RKO (cell line): ENCODE data around the gene CRYBA2.

Experiments used
- DNase-seq: peaks from one replicate; pipeline ENCODE4 v3.0.0-alpha.2; 2016; ENCODE audit warnings: low spot score

The CRYBA2 gene

DNA sequence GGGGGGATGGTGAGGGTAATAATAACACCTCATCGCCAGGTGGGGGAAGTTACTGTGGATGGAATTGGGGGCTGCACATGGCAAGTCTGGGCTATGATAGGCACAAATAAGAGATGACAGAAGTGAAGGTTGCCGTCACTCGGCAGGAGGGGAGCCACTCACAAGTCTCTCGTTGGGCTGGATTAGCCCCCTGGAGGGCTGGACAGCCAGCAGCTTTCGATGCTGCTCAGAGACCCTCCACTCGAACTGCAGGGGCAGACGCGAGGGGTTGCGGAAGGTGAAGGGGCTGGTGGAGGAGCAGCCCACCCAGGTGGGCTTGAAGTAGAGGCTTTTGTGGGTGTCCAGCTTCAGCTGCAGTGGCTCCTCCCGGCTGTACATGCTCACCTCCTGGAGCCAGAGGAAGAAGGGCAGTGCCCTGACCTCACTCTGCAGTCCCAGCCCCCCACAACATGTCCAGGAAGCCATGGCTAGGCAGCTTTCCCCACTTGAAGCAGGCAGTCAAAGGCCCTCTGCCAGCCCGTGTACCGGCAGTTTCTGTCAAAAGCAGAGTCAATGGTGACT lies 29.9 kb upstream of the CRYBA2 start:
- no peak for DNase-seq

DNA sequence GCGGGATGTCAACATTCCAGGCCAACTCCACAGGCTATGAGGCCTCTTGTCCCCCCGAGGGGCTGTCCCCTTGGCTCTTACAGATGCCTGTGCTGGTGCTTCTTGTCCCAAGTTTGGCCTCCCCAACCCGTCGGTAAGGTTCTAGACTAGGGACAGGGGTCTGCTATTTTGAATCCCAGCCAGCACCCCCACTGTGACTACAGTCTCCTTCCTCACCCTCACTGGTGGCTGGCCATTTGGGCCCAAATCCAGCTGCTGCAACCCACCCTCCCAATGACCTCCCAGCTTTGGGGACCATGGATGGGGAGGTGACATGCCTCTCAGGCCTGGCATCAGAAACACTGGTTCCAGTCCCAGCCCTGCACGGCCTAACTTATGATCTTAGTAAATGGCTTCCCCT lies 29.4 kb upstream of the CRYBA2 start:
- DNase-seq = no peak

DNA sequence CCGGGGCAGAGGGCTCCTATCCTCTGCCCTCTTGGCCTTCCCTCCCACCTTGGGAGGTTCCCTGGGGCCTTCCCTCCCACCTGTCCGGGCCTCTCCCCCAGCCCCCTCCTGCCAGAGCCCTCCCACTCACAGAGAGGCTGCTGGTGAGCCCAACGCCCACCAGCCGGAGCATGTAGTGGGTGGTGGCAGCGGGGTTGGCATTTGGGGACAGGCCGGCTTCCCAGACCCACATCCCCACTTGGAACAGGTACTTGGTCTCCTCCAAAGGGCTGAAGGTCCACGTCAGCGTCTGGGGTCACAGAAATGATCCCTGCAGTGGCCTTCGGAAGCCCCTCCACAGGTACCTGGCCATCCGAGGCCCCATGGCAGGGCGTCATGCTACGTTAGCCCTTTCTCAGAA lies 28.8 kb upstream of the CRYBA2 start:
- no peak for DNase-seq

DNA sequence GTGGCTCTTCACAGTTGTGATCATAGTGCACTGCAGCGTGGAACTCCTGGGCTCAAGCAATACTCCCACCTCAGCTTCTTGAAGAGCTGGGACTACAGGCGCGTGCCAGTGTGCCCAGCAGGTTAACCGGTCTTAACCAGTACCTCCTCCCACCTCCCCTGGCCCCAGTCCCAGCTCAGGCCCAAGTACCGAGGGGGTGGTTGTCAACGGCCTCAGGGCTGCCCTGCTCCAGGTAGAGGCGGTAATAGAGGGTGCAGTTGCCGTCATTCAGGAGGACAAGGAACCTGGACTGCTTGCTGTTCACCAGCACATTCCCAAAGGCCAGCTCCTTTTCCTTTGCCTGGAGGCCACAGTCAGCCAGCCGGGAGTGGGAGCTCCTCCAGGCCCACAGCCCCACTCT lies 28.4 kb upstream of the CRYBA2 start:
- no peak for DNase-seq

DNA sequence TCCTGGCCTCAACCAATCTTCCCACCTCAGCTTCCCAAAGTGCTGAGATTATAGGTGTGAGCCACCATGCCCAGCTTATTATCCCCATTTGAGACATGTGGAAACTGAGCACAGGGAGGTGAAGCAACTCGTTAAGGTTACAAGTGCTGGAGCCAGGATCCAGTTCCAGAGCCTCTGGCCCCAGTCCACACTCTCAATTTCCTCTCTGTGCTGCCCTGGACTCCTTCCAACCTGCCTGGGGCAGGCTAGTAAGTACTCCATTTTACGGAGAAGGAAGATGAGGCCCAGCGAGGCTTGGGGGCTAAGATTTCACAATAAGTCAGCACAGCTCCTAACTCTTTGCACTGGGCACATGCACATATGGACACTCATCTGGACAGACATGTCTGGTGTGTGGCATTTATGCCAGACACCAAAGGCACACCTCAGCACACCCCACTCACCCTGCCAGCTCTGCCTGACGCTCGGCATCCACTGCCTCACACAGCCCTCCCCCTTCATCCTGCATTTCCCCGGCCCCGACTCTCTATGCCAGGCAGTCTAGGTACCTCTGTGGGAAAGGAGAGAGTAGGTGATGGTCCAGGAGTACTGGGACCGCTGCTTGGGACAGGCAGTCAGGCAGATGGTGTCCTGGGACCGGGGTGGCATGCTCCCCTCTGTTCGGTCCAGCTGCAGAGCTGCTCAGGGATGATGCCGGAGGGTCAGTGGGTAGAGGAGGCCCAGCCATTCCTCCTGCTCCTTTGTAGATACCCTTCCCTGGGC lies 27.6 kb upstream of the CRYBA2 start:
- no peak for DNase-seq

DNA sequence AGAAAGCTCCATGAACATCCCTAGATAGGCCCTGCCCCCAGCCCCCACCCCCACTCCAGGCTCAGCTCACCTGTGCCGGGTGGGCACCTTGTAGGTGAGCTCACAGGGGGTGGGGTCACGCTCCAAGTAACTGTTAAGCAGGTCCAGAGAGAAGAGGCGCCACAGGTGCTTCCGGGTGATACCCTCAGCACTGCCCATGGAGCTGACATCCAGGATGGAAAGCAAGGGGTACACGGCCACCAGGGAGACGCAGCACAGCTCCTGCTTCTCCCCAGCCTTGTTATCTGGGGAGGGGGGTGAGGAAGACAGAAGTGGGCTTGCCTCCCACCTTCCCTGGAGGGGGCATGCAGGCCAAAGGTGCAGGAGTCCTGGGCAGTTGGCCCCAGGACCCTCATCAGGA lies 26.2 kb upstream of the CRYBA2 start:
- no peak for DNase-seq

DNA sequence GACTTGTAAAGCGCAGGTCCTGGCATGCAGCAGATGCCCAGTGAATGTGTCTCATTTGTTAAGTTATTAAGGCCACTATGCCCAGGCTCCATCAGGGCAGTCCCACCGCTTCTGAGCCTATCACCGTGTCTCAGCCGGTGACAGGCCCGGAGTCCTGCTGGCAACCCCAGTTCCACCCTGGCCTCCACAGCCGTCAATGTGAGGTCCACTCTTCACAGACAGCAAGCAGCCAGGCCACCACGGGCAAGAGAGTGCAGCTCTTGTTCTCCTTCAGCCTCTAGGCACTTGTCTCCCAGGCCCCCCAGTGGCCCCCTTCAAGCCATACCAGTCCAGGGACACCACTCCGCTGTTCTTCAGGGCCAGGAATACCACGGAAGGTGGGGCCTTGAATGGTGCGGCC lies 25.5 kb upstream of the CRYBA2 start:
- no peak for DNase-seq

DNA sequence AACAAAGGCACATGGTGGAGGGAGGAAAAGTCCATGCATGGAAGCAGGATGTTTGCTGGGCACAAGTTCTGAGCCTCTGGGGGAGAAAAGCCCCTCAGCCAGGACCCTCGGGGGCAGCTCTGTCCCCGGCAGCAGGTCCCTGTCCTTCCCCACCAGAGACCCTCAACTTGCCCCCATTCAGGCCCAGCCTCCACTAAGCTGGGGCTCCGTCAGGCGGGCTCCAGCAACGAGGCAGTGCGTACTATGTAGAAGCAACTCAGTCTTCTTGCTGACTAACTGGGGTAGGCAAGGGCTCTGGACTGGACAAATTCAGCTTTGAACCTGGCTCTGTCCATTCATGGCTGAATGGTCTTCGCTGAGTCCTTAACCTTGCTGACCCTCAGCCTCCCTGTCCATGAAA lies 25.1 kb upstream of the CRYBA2 start:
- DNase-seq = no peak

DNA sequence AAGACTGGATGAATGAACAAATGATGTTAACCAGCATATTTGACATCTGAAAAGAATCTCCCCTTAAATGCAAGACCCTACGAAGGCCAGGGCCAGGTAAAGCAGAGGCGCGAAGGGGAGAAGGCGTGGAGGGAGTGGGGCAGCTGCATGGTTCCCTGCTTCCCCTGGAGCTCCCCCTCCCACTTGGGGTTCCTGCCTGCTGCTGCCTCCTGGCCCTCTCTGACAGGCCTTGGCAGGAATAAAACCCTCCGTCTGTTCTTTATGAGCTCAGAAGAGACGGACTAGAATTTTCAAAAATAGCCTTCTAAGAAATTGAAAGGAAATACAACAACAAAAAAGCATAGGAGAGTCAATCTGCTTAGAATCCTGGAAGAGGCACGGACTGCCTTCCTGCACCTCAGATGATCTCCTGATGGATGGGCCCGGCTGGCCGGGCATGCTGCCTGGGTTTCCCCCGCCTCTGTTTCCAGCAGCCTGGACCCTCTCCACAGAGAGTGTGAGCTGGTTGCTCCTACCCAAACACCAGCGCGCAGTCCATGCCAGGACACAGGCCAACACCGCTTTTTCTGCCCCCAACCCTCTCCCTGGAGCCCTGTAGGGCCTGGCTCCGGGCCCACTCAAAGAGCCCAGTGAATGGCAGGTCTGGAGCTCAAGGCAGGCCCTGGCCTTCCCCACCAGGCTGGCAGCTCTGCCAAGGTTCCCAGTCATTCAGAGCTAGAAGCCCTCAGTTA lies 24.1 kb upstream of the CRYBA2 start:
- no peak for DNase-seq

DNA sequence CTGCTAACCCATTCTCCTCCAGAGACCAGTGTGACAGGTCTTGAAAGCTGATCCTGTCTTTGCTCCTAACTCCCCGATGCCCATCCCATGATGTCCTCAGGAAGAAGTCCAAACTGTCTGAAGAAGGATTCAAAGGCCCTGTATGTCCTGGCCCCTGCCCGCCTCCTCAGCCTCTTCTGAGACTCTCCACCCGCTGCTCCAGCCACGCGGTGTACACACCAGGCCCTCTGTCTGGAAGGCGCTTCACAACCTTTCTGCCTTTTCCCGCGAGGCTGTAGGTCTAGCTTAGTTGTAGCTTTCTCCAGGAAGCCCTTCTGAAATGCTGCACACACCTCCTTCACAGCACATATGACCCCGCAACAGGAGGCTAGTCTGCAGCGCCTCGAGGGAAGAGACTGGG lies 23.5 kb upstream of the CRYBA2 start:
- DNase-seq = no peak

DNA sequence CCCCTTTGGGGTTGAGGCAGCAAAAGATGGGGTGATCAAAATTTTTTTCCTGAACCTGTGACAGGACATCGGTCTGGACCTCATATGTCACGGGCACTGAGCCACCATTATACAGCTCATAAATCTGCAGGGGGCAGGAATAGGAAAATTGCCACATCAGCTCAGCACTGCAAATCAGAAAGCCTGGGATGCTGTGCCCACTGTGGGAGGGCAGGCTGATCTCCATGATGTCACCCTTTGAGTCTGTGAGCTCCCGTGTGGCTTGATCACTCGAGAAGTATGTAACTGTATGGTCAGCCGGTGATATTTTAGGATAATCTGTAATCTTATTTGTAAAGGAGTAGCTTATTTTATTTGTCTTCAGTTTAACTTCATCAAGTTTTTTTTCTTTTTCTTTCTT lies 17.7 kb upstream of the CRYBA2 start:
- no peak for DNase-seq

DNA sequence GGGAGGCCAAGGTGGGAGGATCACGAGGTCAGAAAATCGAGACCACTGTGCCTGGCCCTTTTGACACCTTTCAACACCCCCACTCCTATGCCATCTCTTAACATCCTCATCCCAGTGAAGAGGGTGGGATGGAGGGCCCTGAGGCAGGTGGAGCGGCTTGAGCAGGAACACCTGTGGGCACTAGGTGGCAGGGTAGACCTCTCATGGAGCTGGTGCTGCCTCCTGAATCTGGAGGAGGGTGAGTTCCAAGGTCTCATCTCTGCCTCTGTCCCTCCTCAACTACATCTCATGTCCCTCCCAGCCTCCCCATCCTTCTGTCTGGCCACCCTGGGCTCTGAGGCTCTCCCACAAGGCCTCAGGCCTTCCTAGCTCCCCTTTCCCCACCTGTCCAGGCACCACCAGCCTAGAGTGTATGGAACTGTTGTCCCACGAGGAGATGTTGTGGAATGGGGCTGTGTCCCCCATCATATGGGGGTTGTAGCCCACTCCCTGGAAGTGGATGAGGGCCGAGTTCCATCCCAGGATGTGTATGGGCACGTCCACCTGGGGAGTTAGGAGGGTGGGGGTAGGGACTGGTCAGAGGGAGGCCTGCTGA lies 17.0 kb upstream of the CRYBA2 start:
- DNase-seq = no peak

DNA sequence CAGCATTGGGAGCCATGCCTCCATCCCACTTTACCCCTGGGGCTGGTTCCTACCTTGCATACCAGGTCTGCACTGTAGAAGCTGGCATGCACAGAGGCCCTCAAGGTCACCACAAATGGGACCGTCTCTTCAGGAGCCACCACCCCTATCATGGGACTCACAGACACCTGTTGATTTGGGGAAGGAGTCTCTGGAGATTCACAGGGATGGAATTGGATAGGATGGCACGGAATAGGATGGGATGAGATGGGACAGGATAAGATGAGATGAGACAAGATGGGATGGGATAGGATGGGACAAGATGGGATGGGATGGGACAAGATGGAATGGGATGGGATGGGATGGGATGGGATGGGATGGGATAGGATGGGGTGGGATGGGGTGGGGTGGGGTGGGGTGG lies 16.1 kb upstream of the CRYBA2 start:
- DNase-seq = no peak

DNA sequence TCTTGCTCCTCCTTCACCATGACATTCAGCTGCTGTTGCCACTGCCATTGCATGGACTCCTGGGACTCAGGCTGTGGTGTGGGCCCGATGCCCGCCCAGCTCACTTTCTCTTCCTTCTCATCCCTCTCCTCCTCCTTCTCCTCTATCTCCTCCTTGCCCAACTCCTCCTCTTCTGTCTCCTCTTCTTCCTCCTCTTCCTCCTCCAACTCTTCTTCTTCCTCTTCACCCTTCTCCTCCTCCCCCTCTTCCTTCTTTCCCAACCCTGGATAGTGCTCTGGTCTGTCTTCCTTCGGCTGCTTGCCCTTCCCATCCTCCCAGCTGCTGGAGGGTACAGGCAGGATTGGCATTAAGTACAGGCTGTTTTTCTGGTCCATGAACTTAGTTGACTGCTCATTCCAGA lies 10.8 kb upstream of the CRYBA2 start:
- no peak for DNase-seq

DNA sequence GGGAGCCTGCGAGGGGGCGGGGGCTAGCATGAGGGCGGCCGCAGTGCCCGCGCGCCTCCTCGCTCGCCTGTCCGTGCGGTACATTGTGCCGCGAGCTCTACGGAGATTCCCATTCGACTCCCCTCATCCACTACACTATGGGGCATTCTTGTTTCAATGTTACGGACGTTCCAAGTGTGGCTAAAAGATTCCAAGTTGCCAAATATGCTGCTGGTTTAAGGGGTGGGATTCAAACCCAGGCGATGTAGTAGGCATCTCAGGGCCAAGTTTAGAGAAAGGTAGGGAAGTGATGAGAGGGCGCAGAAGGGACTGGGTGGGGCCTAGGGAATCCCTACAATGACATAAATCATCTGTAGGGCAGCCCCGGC lies 10.0 kb upstream of the CRYBA2 start:
- DNase-seq = no peak

DNA sequence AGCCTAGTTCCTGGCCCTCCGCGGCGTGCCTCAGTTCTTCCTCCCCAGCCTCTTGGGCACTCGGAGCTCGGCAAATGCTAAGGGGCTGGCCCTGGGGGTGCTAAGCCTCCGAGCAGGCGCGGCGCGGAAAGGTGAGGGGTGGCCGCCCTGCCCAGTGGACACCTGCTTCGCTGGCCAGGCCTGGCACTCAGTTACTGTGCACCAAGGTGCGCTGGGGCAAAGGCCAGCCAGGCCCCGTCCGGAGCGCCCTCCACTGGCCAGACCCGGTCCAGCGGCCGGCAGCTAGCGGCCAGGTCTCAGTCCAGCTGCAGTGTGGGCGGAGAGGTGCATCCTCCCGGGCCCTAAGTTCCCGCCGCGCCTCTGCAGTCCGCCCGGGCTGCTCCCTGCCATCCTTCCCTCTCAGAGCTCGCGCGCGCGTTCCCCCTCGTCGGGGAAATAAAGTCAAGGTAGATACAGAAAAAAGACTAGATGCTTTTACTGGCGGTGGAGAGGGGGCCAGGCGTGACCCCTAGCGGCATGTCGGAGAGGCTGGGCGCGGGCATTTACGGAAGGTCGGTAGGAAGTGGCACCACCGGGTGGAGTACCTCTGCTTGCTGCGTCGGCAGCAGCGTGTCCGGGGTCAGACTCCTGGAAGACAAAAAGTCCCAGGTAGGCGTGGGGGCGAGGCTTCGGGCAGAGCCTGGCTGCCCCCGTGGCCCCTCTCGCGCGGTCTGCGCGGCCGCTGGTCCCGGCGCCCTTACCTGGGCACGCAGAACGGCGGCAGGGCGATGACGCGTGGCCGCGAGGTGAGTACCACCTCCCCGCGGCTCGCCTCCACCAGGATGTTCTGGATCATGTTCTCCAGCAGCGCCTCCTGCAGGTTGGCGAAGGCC lies 9.4 kb upstream of the CRYBA2 start:
- DNase-seq = no peak

DNA sequence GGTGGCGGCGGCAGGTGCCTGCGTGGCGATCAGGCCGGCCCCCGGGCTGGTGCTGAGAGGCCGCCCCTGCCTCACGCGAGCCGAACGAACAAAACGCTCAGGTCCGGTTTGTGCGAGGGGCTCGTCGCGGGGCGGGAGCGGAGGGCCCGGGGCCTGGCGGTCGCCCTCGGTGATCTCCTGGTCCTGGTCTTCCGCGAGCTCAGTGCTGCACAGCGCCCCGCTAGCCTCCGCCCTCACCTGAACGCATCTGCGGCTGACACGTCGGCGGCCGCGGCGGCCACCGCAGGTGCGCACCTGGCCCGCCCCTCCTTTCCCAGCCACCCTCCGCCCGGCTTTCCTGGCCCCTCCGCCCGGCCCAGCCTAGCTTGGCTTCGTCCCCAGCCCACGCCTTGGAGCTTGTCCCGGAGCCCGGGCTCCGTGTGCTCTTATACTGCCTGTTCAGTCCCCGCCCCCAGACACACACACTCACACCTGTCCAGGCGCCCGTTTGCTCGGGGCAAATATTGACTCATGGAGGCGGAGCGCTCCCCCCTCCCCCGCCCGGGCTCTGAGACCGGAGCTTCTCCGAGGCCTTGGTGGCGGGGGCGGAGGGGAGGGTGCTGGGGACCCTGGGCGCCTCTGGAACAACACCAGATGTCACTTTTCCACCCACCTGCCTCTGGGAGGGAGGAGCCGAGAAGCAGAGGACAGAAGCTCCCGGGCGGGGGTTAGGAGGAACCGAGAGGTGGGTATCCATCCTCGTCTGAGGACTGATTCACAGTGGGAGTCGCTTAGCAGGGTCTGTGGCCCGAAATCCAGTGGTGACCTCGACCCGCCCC lies 8.6 kb upstream of the CRYBA2 start:
- DNase-seq = no peak

DNA sequence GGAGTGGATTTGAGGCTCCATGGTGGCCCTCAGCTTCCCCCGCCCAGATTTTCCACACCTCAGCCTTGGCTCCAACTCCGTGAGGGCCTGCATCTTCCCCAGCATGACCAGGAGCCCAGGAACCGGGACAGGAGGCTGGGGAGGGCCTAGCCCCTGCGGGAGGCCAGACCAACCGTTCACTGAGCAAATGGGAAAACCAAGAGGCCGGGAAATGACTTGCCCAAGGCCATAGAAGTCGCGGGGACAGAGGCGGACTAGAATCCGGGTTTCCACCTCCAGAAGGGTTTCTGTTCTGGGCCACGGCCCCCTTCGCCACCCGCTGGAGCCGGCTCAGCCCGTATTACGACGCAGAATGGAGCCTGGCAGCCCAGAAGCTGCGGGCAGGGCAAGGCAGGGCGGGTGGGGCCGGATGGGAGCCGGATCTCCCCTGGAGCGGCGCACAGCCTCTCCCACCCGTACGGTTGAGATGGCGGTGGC lies 7.9 kb upstream of the CRYBA2 start:
- DNase-seq = no peak

DNA sequence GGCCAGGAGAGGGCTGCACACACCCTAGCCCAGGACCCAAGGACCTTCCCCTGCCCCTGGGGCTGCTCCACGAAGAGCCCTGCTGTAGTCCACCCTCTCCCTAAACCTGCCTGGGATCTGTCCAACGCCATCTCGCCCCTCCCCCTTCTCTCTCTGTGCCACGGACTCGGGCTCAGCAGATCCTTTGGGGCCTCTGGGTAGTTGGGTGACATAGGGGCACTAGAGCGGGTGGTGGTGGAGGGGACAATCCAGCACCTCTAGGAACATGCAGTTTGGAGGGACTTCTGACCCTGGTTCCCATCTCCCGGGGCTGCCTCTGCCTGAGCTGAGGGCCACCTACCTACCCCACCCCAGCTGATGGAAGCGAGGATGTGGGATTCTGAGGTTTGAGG lies 7.3 kb upstream of the CRYBA2 start:
- no peak for DNase-seq

DNA sequence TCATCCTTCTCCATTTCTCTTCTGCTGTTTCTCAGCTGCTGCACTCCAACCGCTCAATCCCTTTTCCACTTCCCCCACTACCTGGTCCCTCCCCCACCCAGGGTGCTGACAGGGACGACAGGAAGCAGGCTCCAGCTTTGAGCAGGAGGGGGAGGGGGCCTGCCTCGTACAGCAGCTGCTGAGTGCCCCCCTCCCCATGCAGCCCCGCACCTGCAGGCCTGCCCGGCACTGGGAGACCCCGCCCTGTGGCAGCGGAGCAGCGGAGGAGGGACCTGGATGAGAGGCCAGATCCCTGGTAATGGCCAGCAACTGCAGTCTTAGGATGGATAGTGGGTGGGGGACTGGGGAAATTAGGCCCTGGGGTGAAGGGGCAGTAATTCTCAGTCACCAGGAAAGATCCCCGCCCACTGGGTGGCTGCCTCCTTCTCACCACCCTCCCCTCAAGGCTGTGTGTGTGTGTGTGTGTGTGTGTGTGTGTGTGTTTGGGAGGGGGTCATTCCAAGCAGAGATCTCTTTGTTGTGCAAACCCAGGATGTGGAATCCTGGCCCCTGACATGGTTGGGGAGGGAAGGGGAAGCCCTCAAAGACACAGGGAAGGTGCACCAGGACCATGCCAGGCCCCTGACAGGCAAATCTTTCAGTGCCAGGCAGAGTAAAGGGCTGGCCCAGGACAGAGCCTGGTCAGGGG lies 6.8 kb upstream of the CRYBA2 start:
- no peak for DNase-seq
